ENCODE results near the gene ADAMTS17.

DNA sequence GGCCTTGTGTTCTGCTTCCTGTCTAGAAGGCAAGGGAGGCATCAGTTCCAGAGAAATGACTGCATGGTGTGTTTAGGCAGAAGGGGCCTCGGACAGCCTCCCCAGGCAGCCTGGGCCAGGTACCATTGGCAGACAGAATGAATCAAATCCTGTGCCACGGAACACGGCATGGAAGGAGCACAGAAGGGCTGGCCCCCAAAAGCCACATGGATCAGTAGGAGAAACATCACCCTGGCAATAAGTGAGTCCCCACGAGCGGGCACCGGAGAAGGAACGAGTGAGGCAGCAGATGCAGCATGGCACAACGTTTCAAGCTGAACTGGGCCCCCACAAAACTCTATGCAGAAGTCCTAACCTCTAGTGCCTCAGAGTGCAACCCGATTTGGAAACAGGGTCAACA lies 223.2 kb downstream of the ADAMTS17 start:
- TF ChIP-seq, protein P1, sequence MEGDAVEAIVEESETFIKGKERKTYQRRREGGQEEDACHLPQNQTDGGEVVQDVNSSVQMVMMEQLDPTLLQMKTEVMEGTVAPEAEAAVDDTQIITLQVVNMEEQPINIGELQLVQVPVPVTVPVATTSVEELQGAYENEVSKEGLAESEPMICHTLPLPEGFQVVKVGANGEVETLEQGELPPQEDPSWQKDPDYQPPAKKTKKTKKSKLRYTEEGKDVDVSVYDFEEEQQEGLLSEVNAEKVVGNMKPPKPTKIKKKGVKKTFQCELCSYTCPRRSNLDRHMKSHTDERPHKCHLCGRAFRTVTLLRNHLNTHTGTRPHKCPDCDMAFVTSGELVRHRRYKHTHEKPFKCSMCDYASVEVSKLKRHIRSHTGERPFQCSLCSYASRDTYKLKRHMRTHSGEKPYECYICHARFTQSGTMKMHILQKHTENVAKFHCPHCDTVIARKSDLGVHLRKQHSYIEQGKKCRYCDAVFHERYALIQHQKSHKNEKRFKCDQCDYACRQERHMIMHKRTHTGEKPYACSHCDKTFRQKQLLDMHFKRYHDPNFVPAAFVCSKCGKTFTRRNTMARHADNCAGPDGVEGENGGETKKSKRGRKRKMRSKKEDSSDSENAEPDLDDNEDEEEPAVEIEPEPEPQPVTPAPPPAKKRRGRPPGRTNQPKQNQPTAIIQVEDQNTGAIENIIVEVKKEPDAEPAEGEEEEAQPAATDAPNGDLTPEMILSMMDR (IDR thresholded peaks at IDR 0.05), result no peak
- no peak for TF ChIP-seq POLR2A (IDR thresholded peaks at IDR 0.05)

Data from heart left ventricle (tissue), 13 donors.